GM13976 (cell line): ENCODE results near the gene FKBP9.

Source experiments
- DNase-seq: peaks from one replicate; pipeline ENCODE4 v3.0.0; 2012; ENCODE audit warnings: low spot score
- CTCF ChIP-seq: IDR thresholded peaks from 2 replicates; pipeline ENCODE4 v1.5.1; 2012; ENCODE audit warnings: borderline replicate concordance, mild to moderate bottlenecking; ENCODE audit not compliant: insufficient read depth; ENCODE audit errors: extremely low read depth, missing control alignments, control extremely low read depth
- in situ Hi-C: fragments of 300-500 bp; cut with MboI; formaldehyde crosslinking; loops from one replicate; pipeline ENCODE4 v1.12.0; 2022; ENCODE audit warnings: low sequenced_read_pairs, mixed read lengths, inconsistent platforms; ENCODE audit not compliant: unreplicated experiment

Gene FKBP9

GRCh38 chr7:33038639-33039038, 81.4 kb downstream of the FKBP9 start:
- no peak for TF ChIP-seq CTCF
- DNase-seq, result no peak
- in situ Hi-C loops, result no loop called here

GRCh38 chr7:33039257-33039902, 82.1 kb downstream of the FKBP9 start:
- TF ChIP-seq CTCF, result no peak
- in situ Hi-C loops, result no loop called here
- peak; percentile 35 for DNase-seq

- no peak for DNase-seq
- no peak for TF ChIP-seq CTCF
- in situ Hi-C loops, result no loop called here
These were observed 82.7 kb downstream of the FKBP9 start for GRCh38 chr7:33039903-33040292.

- TF ChIP-seq CTCF, result no peak
- peak; percentile 70 for DNase-seq
- in situ Hi-C loops, result no loop called here
These were observed 83.7 kb downstream of the FKBP9 start for GRCh38 chr7:33040803-33041516.

- no peak for DNase-seq
- no peak for TF ChIP-seq CTCF
- in situ Hi-C loops, result no loop called here
These were observed 84.6 kb downstream of the FKBP9 start for GRCh38 chr7:33041631-33042428.

GRCh38 chr7:33043501-33044400, 86.5 kb downstream of the FKBP9 start:
- in situ Hi-C loops, result no loop called here
- no peak for TF ChIP-seq CTCF
- no peak for DNase-seq
